Esophagus (tissue), 2 donors: ENCODE measurements around the gene GLE1. TPM values are rescaled to one million over a fixed set of nuclear protein-coding genes. Genes with fewer than 3 reads are reported as not detected.

Source experiments
- H3K27ac ChIP-seq, 2 donors: one replicate each; pipeline ENCODE4 v1.5.1; 2013; ENCODE audit warnings: low read depth in 2 of 2, mild to moderate bottlenecking in 2 of 2, inconsistent platforms in 1 of 2, low read length in 1 of 2, moderate library complexity in 1 of 2
- H3K27me3 ChIP-seq, 2 donors: one replicate each; pipeline ENCODE4 v1.6.1; 2013; ENCODE audit warnings: low read length in 2 of 2, control low read depth in 1 of 2, mild to moderate bottlenecking in 1 of 2; ENCODE audit not compliant: insufficient read depth in 2 of 2, control insufficient read depth in 1 of 2
- H3K36me3 ChIP-seq, 2 donors: one replicate each; pipeline ENCODE4 v1.6.1; 2013; ENCODE audit warnings: low read length in 1 of 2; ENCODE audit not compliant: control insufficient read depth in 2 of 2, insufficient read depth in 2 of 2
- H3K4me1 ChIP-seq, 2 donors: one replicate each; pipeline ENCODE4 v1.6.1; 2013; ENCODE audit warnings: low read length in 1 of 2; ENCODE audit not compliant: control insufficient read depth in 2 of 2, insufficient read depth in 2 of 2
- H3K4me3 ChIP-seq, 2 donors: one replicate each; pipeline ENCODE4 v1.5.1; 2013; ENCODE audit warnings: low read length in 2 of 2, mild to moderate bottlenecking in 2 of 2, low read depth in 1 of 2, moderate library complexity in 1 of 2
- H3K9me3 ChIP-seq, 2 donors: one replicate each; pipeline ENCODE4 v1.6.1; 2013; ENCODE audit warnings: mild to moderate bottlenecking in 2 of 2, low read depth in 1 of 2, low read length in 1 of 2, moderate library complexity in 1 of 2; ENCODE audit not compliant: control insufficient read depth in 2 of 2, insufficient read depth in 1 of 2
- WGBS, 2 donors: extraction: QIAGEN DNeasy Blood & Tissue Kit; methylation state at CpG; one replicate each; pipeline ENCODE4 v1.1.7; 2013; 5-methylcytosine and 5-hydroxymethylcytosine counted together
- polyA plus RNA-seq, 2 donors: library from polyadenylated mRNA; stranded (reverse); fragments of 200-250 nt; gene quantifications; one replicate each; pipeline ENCODE4 v1.2.3, GENCODE V29; 2013
- donor health status: healthy with polysubstance abuse.
- donor health status: Bipolar disorder and iron deficiency.

GLE1 gene
- polyA plus RNA-seq, 2 donors, result 9.5 to 12.8 TPM

DNA sequence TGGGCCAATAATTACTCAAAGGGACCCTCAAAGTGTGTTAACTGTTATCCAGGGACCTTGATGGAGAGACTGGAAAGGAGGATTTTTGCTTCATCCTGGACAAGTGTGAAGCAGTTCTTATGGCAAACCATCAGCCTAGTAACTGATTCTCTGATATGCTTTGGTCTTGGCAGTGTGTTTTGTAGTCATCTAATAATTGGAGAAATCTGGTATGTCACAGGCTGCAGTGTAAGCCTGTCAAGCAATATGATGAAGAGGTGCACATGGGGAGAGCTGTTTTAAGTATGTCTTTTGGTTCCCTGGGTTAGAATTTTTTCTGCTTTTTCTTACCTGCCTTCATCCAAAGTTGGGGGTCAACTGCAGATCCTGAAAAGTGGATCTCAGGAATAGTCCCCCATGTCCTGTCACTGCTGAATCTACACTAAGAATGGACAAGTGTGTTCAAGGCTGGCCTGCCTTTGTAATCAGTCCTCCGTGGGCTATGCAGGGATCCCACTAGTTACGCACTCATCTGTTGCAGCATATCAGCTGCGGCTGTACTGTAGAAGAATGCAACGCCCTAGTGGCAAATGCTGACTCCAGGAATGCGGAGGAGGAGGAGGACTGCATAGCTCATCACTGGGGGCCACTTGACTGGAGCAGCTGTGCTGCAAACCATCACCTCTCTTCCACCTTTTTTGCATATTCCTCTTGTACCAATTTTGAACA, 49.8 kb downstream of the GLE1 start:
- peak overlapping the region in 1 of 2 donors; percentile 74 for H3K4me3 ChIP-seq
- WGBS, 2 donors, result 23 to 33% methylated on average over 5 of the region's 5 CpGs

DNA sequence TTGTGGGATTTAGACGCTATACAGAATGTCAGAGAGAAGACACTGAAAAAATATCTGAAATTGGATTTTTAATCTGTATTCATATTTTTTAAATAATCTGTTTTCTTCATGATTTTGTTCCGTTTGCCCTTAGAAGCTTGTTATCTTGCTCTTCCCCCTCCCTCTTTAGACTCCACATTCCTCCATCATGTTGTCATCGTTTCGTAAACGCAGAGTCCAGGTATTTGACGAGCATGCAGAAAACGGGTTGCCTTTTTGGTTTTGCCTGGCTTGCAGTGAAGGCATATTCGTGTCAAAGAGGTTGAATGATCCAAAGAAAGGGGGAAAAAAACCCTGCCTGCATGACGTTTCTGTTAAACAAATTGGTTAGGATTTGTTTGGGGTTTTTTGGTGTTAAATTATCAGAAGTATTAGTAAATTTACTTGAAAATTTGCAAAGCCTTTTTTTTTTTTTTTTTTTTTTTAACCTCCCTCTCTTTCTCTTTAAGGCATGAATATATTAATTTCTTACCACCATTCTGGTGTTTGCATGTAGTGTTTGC, 50.7 kb downstream of the GLE1 start:
- Histone ChIP-seq H3K27ac (peak overlapping the region in 1 of 2 donors; percentile 47), H3K4me1 (peaks cover 0 to 7% of the 10 kb centered on the region in 2 donors), H3K9me3 (no peaks in the 10 kb centered on the region), H3K36me3 (no peaks in the 10 kb centered on the region), H3K4me3 (no peak overlapping the region), H3K27me3 (no peaks in the 10 kb centered on the region)
- 20 to 25% methylated on average over 9 of the region's 9 CpGs for WGBS, 2 donors

More for the DNA sequence above, 49.8 kb downstream of the GLE1 start:
- Histone ChIP-seq H3K27me3 (no peaks in the 10 kb centered on the region), H3K27ac (peak overlapping the region; percentile 66 to 85), H3K4me1 (peaks cover 0 to 7% of the 10 kb centered on the region in 2 donors), H3K9me3 (no peaks in the 10 kb centered on the region), H3K36me3 (no peaks in the 10 kb centered on the region)

DNA sequence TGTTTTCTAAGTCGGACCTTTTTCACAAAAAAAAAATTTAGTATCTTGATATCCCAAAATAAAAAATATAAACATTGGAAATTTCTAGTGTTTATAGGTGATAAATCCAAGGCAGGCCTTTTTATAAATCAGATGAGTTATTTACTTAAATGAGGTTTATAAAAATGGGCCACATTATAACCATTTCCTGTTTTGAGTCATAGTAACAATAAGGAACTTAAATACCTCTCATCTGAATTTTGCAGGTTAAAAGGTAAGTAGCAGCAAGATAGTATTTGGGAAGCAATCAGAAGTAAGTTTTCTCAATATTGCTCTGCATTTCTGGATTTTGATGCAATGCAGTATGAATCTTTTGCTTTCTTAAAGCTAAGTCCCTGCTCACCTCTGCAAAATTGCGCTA, 51.8 kb downstream of the GLE1 start:
- Histone ChIP-seq H3K4me3 (no peak overlapping the region), H3K9me3 (no peaks in the 10 kb centered on the region), H3K27ac (no peak overlapping the region), H3K36me3 (no peaks in the 10 kb centered on the region), H3K27me3 (no peaks in the 10 kb centered on the region), H3K4me1 (peaks cover 0 to 7% of the 10 kb centered on the region in 2 donors)
- 85 to 86% methylated on average over 2 of the region's 2 CpGs for WGBS, 2 donors

DNA sequence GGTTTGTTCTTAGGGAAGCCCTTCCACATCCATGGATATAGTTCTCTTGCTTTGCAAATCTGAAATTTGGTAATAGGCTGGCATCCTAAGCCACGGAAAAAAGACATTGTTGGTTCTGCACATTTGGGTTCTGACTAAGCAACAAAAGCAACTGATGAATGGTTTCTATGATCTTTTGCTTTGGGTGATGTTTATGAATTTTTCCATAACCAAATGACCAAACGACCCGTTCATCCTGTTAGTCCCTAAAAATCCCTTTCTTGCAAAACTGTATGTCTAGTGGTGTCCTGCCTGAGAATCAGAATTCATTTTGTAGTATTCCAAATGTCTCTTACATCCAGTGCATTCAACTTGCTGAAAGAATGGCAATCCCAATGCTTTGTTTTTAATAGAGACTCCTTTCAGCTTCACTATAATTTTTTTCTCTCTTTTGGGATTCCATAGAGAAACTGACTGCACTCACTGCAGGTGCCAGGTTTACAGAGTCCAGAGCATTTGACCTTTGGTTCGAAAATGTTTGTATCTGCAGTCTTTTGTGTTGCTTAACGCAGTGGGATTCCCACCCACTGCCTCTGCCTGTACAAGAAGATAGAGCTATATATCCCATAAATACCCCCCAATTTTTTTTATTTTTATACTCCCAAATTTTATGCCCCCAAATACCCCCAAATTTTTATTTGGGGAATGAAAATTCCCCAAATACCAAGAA, 52.6 kb downstream of the GLE1 start:
- WGBS, 2 donors, result 67 to 72% methylated on average over 5 of the region's 5 CpGs
- no peak overlapping the region for H3K27ac ChIP-seq
- no peaks in the 10 kb centered on the region for H3K9me3 ChIP-seq
- H3K27me3 ChIP-seq, result no peaks in the 10 kb centered on the region
- no peaks in the 10 kb centered on the region for H3K36me3 ChIP-seq
- H3K4me3 ChIP-seq, result no peak overlapping the region
- peaks cover 0 to 7% of the 10 kb centered on the region in 2 donors for H3K4me1 ChIP-seq

DNA sequence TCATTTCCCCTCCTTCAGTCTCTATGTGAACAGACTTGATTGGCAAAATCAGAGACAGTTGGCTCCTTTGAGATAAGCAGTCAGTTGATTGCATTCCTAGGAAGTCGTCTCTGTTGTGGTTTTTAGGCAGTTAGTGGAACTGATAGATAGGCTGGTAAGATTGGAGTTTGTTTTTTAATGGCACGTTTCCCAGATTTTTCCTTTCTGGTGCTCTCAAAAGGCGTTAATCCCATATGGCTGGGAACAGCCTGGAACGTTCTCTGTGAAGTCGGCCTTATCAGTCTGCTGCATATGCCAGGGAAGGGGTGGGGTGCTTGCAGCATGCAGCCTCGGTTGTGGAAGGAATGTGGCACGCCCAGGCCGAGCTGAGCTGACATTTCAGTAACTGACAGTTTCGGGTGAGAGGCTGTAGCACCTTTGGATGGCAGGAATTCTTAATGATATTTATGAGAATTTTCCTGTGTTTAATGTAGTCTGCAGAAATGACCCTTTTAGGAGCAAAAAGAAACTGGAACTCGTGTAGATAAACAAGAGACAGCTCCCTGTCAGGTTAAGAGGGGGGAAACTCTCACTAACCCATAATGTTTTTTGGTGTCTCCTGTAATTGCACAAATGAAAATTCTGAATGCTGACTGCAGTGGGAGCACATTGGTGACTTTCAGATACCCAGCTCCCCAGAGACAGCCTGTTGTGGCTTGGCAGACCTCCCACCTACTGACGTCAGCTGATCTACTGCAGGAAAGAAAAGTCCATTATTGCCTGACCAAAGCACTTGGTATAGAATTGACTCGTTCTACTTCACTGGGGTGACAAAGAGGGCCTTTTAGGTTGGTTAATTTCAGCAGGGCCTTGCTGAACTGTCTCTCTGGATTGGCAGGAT, 54.2 kb downstream of the GLE1 start:
- WGBS, 2 donors, result 4 to 6% methylated on average over 12 of the region's 12 CpGs
- H3K36me3 ChIP-seq, result no peaks in the 10 kb centered on the region
- H3K9me3 ChIP-seq, result no peaks in the 10 kb centered on the region
- H3K4me1 ChIP-seq, result peaks cover 0 to 7% of the 10 kb centered on the region in 2 donors
- no peak overlapping the region for H3K4me3 ChIP-seq
- peak overlapping the region; percentile 67 to 70 for H3K27ac ChIP-seq
- no peaks in the 10 kb centered on the region for H3K27me3 ChIP-seq

DNA sequence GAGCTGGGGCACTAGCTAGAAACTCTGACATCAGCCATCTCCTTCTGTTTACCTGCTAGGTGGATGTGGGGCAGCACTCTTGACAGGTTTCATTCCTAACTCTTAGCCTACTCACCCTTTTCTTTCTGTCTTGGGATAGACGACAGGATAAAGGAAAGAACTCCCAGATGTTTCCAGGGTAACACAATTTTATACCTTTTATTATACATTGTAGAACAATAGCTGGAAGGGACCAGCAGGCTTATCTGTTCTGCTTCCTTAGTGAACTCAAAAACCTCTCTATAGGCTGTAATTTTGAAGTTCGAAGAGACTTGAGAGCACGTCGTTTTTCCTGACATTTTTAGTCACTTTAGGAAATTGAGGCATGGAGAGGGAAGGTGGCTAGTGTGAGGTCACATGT, 61.1 kb downstream of the GLE1 start:
- H3K4me1 ChIP-seq, result no peaks in the 10 kb centered on the region
- H3K4me3 ChIP-seq, result no peak overlapping the region
- 71% methylated on average over 4 of the region's 4 CpGs for WGBS, 2 donors
- H3K36me3 ChIP-seq, result peaks cover 3 to 7% of the 10 kb centered on the region in 2 donors
- peak overlapping the region in 1 of 2 donors; percentile 22 for H3K27ac ChIP-seq
- H3K27me3 ChIP-seq, result no peaks in the 10 kb centered on the region
- H3K9me3 ChIP-seq, result no peaks in the 10 kb centered on the region

DNA sequence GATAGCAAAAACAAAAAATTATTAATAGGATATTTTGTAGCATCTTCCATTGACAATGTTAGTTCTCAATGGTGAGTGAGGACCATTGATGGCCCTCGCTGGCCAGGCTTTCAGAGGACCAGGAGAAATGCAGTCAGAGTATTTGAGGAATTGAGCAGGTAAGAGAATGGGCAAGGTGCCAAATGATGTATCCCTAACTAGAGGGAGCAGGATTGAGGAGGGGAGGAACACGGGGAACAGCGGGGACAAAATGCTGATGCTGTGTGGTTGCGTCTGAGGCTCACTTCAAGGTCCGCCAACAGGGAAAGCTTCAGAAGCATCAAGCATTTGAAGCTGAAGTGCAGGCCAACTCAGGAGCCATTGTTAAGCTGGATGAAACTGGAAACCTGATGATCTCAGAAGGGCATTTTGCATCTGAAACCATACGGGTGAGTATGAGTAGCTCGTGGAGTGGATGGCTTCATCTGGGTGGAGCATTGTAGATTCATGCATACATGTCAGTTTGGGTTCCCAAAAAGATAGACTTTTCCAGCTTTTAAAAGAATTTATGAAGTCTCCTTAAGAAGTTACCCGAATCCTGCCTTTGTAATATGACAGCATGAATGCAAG, 64.1 kb downstream of the GLE1 start:
- 70 to 74% methylated on average over 8 of the region's 8 CpGs for WGBS, 2 donors
- H3K4me3 ChIP-seq, result no peak overlapping the region
- H3K36me3 ChIP-seq, result peaks cover 10 to 11% of the 10 kb centered on the region in 2 donors
- H3K27ac ChIP-seq, result no peak overlapping the region
- no peaks in the 10 kb centered on the region for H3K9me3 ChIP-seq
- no peaks in the 10 kb centered on the region for H3K4me1 ChIP-seq
- no peaks in the 10 kb centered on the region for H3K27me3 ChIP-seq

DNA sequence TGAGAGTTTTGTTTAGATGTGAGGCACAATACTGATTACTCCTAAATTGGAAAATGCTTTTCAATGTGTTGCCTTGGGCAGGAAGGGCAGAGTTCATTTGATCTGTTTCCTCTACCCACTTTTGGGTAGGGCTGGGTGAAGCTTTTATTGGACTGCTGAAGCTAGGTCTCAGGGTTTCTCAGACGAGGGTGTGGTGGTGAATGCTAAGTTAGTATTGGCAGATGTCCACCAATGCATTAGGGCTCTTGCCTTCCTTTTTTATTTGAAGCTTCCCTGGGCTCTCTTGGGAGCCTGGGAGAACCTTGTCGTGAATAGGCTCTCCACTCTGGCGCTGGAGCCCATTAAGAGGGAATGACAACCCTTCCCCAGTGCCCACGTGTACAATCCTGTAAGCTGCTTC, 71.0 kb downstream of the GLE1 start:
- peak overlapping the region in 1 of 2 donors; percentile 15 for H3K4me3 ChIP-seq
- WGBS, 2 donors, result 32 to 36% methylated on average over 4 of the region's 4 CpGs
- peak overlapping the region; percentile 41 to 47 for H3K27ac ChIP-seq
- no peaks in the 10 kb centered on the region for H3K27me3 ChIP-seq
- H3K9me3 ChIP-seq, result no peaks in the 10 kb centered on the region
- peaks cover 31 to 41% of the 10 kb centered on the region in 2 donors for H3K36me3 ChIP-seq
- H3K4me1 ChIP-seq, result peaks cover 0 to 2% of the 10 kb centered on the region in 2 donors

DNA sequence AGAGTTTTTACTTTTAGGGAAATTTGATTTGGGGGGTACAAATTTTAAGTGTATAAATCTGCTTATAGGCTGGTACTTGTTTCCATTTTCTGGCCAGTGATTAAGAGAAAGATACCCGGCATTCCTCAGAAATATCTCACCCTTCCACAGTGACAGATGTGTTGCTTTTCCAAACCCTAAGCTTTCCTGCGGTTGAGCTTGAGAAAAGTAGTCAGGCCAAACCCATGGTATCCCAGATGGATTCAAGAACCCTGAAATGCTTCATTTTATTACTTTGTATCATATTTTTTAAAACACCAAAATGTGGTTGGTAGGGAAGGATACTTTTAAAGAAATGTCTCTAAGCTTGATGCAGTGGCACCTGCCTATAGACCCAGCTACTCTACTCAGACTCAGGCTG, 71.4 kb downstream of the GLE1 start:
- no peaks in the 10 kb centered on the region for H3K9me3 ChIP-seq
- H3K27me3 ChIP-seq, result no peaks in the 10 kb centered on the region
- peak overlapping the region; percentile 22 to 47 for H3K27ac ChIP-seq
- H3K36me3 ChIP-seq, result peaks cover 35 to 45% of the 10 kb centered on the region in 2 donors
- H3K4me3 ChIP-seq, result no peak overlapping the region
- 81 to 92% methylated on average over 2 of the region's 2 CpGs for WGBS, 2 donors
- H3K4me1 ChIP-seq, result peaks cover 0 to 2% of the 10 kb centered on the region in 2 donors
